Activated naive CD8-positive, alpha-beta T cell treated with anti-CD3 and anti-CD28 coated beads, Interleukin-2, amount 50 U/mL, for 24 hours (primary cell): ENCODE data around the gene PPEF2.

ENCODE experiments used
- ATAC-seq: fragments of 150-1000 bp; cut with Tn5 transposase; one replicate; pipeline ENCODE4 v1.10.0; 2021
- DNase-seq: peaks from one replicate; pipeline ENCODE4 v3.0.0; 2021
- H3K27ac Mint-ChIP-seq: one replicate; pipeline ENCODE4 v1.8.0; 2021; ENCODE audit warnings: mild to moderate bottlenecking, mixed read lengths
- H3K27me3 Mint-ChIP-seq: one replicate; pipeline ENCODE4 v1.8.0; 2021; ENCODE audit warnings: mixed read lengths
- H3K36me3 Mint-ChIP-seq: one replicate; pipeline ENCODE4 v1.8.0; 2021; ENCODE audit warnings: low read depth, mixed read lengths
- H3K4me1 Mint-ChIP-seq: one replicate; pipeline ENCODE4 v1.8.0; 2021; ENCODE audit warnings: mixed read lengths
- H3K4me3 Mint-ChIP-seq: one replicate; pipeline ENCODE4 v1.8.0; 2021; ENCODE audit warnings: mild to moderate bottlenecking, moderate library complexity, mixed read lengths
- H3K9me3 Mint-ChIP-seq: one replicate; pipeline ENCODE4 v1.8.0; 2021; ENCODE audit warnings: mixed read lengths

Gene PPEF2

GRCh38 chr4:75830906-75831305, 71.3 kb downstream of the PPEF2 start:
- H3K27me3 Mint-ChIP-seq, result no peaks in the 10 kb centered on the region
- no peak overlapping the region for H3K4me3 Mint-ChIP-seq
- H3K9me3 Mint-ChIP-seq, result no peaks in the 10 kb centered on the region
- ATAC-seq, result no peak
- DNase-seq, result no peak
- H3K36me3 Mint-ChIP-seq, result no peaks in the 10 kb centered on the region
- H3K27ac Mint-ChIP-seq, result no peak overlapping the region
- H3K4me1 Mint-ChIP-seq, result no peaks in the 10 kb centered on the region

GRCh38 chr4:75823812-75824211, 78.4 kb downstream of the PPEF2 start:
- no peaks in the 10 kb centered on the region for H3K27me3 Mint-ChIP-seq
- no peaks in the 10 kb centered on the region for H3K36me3 Mint-ChIP-seq
- H3K4me1 Mint-ChIP-seq, result no peaks in the 10 kb centered on the region
- no peaks in the 10 kb centered on the region for H3K9me3 Mint-ChIP-seq
- no peak overlapping the region for H3K27ac Mint-ChIP-seq
- DNase-seq, result no peak
- no peak overlapping the region for H3K4me3 Mint-ChIP-seq
- ATAC-seq, result no peak

- DNase-seq (no peak), ATAC-seq (no peak)
- Mint-ChIP-seq H3K9me3 (no peaks in the 10 kb centered on the region), H3K27me3 (no peaks in the 10 kb centered on the region), H3K4me3 (no peak overlapping the region), H3K4me1 (no peaks in the 10 kb centered on the region), H3K27ac (no peak overlapping the region), H3K36me3 (no peaks in the 10 kb centered on the region)
Measured at GRCh38 chr4:75822416-75822815, 79.8 kb downstream of the PPEF2 start.

DNA sequence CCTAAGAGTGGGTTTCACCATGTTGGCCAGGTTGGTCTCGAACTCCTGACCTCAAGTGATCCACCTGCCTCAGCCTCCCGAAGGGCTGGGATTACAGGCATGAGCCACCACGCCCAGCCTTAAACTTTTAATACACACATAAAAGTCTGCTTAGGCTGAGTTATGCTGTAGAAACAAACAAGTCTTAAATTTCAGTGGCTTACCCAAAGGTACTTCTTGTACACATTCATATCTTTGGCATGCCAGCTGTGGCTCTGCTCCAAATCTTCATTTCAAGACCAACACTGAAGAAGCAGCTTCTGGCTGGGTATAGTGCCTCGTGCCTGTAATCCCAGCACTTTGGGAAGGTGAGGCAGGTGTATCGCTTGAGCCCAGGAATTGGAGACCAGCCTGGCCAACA, 80.3 kb downstream of the PPEF2 start:
- Mint-ChIP-seq H3K4me1 (no peaks in the 10 kb centered on the region), H3K4me3 (no peak overlapping the region), H3K27me3 (no peaks in the 10 kb centered on the region), H3K9me3 (no peaks in the 10 kb centered on the region), H3K36me3 (no peaks in the 10 kb centered on the region), H3K27ac (no peak overlapping the region)
- no peak for DNase-seq
- ATAC-seq, result no peak

DNA sequence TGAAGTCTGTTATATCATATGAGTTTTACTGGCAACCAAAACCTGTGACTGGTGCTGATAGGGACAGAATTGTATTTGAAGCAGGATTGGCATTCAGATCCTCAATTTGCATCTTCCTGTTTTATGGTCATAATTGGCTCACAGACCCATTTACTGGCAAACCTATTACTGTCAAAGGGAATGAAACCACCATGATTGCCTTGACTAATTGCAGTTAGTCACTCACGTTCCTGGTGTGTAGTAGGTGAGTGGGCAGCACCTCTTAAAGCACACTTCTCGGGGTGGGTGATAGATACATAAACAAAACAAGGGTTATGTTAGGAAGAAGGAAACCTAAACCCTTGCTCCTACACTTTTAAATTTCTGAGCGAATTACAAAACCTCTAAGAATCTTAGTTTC, 81.0 kb downstream of the PPEF2 start:
- no peak for ATAC-seq
- Mint-ChIP-seq H3K4me1 (no peaks in the 10 kb centered on the region), H3K4me3 (no peak overlapping the region), H3K36me3 (peaks cover under 1% of the 10 kb centered on the region), H3K27me3 (no peaks in the 10 kb centered on the region), H3K27ac (no peak overlapping the region), H3K9me3 (no peaks in the 10 kb centered on the region)
- no peak for DNase-seq

GRCh38 chr4:75820676-75821075, 81.6 kb downstream of the PPEF2 start:
- H3K4me3 Mint-ChIP-seq, result no peak overlapping the region
- H3K27me3 Mint-ChIP-seq, result no peaks in the 10 kb centered on the region
- no peak overlapping the region for H3K27ac Mint-ChIP-seq
- DNase-seq (no peak), ATAC-seq (no peak)
- no peaks in the 10 kb centered on the region for H3K9me3 Mint-ChIP-seq
- peaks cover 5% of the 10 kb centered on the region for H3K36me3 Mint-ChIP-seq
- H3K4me1 Mint-ChIP-seq, result no peaks in the 10 kb centered on the region

DNA sequence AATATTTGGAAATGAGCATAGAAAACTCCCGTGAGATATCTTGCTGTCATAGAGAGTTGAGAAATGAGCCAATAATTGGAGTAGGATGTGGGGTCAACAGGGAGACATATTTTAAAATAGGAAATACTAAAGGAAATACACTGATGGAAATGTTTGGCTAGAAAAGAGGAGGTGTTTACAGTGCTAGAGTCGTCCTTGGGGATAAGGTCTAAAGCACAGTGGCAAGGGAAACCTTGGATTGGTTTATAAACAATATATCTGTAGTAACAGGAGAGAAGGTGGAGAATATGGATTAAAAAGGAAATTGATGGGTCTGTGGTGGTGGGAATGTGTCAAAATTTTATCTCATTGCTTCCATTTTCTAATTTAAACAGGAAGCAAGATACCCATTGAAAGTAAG, 82.1 kb downstream of the PPEF2 start:
- Mint-ChIP-seq H3K4me3 (no peak overlapping the region), H3K9me3 (no peaks in the 10 kb centered on the region), H3K4me1 (no peaks in the 10 kb centered on the region), H3K27ac (no peak overlapping the region), H3K27me3 (no peaks in the 10 kb centered on the region), H3K36me3 (peaks cover 10% of the 10 kb centered on the region)
- no peak for DNase-seq
- no peak for ATAC-seq

DNA sequence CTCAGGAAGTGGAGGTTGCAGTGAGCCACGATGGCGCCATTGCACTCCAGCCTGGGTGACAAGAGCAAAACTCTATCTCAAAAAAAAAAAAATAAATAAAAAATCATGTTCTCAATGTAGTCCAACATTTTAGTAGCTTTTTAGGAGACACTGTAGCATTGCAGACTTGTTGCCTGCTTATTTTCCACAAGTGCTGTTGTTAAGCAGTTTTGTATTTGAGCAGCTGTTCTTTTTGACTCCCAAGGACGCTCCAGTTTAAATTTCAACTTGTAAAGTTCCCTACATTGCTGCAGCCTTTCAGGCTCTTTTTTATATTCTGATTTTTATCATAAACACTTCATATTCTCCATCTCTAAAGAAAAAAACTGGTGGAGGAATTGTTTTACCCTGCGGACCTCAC, 83.1 kb downstream of the PPEF2 start:
- ATAC-seq (no peak), DNase-seq (no peak)
- H3K4me3 Mint-ChIP-seq, result no peak overlapping the region
- no peaks in the 10 kb centered on the region for H3K4me1 Mint-ChIP-seq
- H3K27ac Mint-ChIP-seq, result no peak overlapping the region
- peaks cover 17% of the 10 kb centered on the region for H3K36me3 Mint-ChIP-seq
- no peaks in the 10 kb centered on the region for H3K9me3 Mint-ChIP-seq
- no peaks in the 10 kb centered on the region for H3K27me3 Mint-ChIP-seq

GRCh38 chr4:75817901-75818300, 84.4 kb downstream of the PPEF2 start:
- ATAC-seq, result no peak
- Mint-ChIP-seq H3K9me3 (no peaks in the 10 kb centered on the region), H3K36me3 (peaks cover 20% of the 10 kb centered on the region), H3K27me3 (no peaks in the 10 kb centered on the region), H3K27ac (no peak overlapping the region), H3K4me3 (no peak overlapping the region), H3K4me1 (no peaks in the 10 kb centered on the region)
- DNase-seq, result no peak
